Activated CD8-positive, alpha-beta T cell treated with anti-CD3 and anti-CD28 coated beads for 36 hours (primary cell): Measurements from ENCODE around the gene INKA2. TPM values are rescaled to one million over a fixed set of nuclear protein-coding genes. Genes with fewer than 3 reads are reported as not detected.

Source experiments
- ATAC-seq: fragments of 200-7000 bp; cut with Tn5 transposase; one replicate; pipeline ENCODE4 v1.10.0; 2021; ENCODE audit warnings: mild to moderate bottlenecking, moderate library complexity
- CTCF ChIA-PET: fragments of 350-600 bp; sonication (Branson Sonifier 250); formaldehyde crosslinking; loops from one replicate; lab custom pipeline; 2021; ENCODE audit warnings: antibody characterized with exemption; lab: Charles Lee
- POLR2A ChIA-PET: fragments of 350-600 bp; sonication (Branson Sonifier 250); formaldehyde crosslinking; loops from one replicate; lab custom pipeline; 2021; ENCODE audit warnings: antibody characterized with exemption; lab: Charles Lee
- DNase-seq: peaks from one replicate; pipeline ENCODE4 v3.0.0-alpha.2; 2020
- H3K27ac Mint-ChIP-seq: one replicate; pipeline ENCODE4 v1.8.0; 2021; ENCODE audit warnings: mild to moderate bottlenecking, mixed read lengths
- H3K27me3 Mint-ChIP-seq: one replicate; pipeline ENCODE4 v1.8.0; 2021; ENCODE audit warnings: mixed read lengths
- H3K36me3 Mint-ChIP-seq: one replicate; pipeline ENCODE4 v1.8.0; 2021; ENCODE audit warnings: low read depth, mixed read lengths
- H3K4me1 Mint-ChIP-seq: one replicate; pipeline ENCODE4 v1.8.0; 2021; ENCODE audit warnings: low read depth, mixed read lengths
- H3K4me3 Mint-ChIP-seq: one replicate; pipeline ENCODE4 v1.8.0; 2021; ENCODE audit warnings: mild to moderate bottlenecking, moderate library complexity, mixed read lengths
- H3K9me3 Mint-ChIP-seq: one replicate; pipeline ENCODE4 v1.8.0; 2021; ENCODE audit warnings: mixed read lengths
- CTCF ChIP-seq: fragments of 200-600 bp; IDR thresholded peaks from one replicate; pipeline ENCODE4 v1.8.0; 2022; ENCODE audit warnings: antibody characterized with exemption, mild to moderate bottlenecking
- intact Hi-C: fragments of 100-400 bp; cut with micrococcal nuclease; formaldehyde crosslinking; loops from one replicate; pipeline ENCODE4 v1.10.0; 2022
- total RNA-seq, 2 experiments: library from RNA; stranded (reverse); gene quantifications; one replicate each; pipeline ENCODE4 v1.2.3, GENCODE V29; 2021

Gene INKA2
- total RNA-seq, 2 experiments from 2014 or later = 1.7 to 2.3 TPM

GRCh38 chr1:111739925-111740765 lies 950 bp upstream of the INKA2 start:
- CTCF ChIA-PET = interaction anchor here (1.4 to 5.1 kb wide), 6 partner anchors 11 to 232 kb away, joined by 5 to 47 read pairs (median 8); no protein-coding TSS in a partner anchor
- peaks cover 13% of the 10 kb centered on the region for H3K4me1 Mint-ChIP-seq
- no peak for ATAC-seq
- no peak for TF ChIP-seq CTCF
- intact Hi-C loops = loop anchor here (10.0 kb wide), 1 partner anchor 525 kb away; no protein-coding TSS in a partner anchor
- peak overlapping the region; percentile 82 for H3K4me3 Mint-ChIP-seq
- H3K27ac Mint-ChIP-seq = no peak overlapping the region
- peak; percentile 23 for DNase-seq
- POLR2A ChIA-PET = interaction anchor here (0.9 to 2.9 kb wide), 3 partner anchors 11 to 232 kb away, joined by 3 to 11 read pairs (median 8); no protein-coding TSS in a partner anchor
- peaks cover 34% of the 10 kb centered on the region for H3K27me3 Mint-ChIP-seq
- no peaks in the 10 kb centered on the region for H3K36me3 Mint-ChIP-seq
- no peaks in the 10 kb centered on the region for H3K9me3 Mint-ChIP-seq

- DNase-seq = peak; percentile 59
- peak; percentile 59 for ATAC-seq
- Mint-ChIP-seq H3K4me3 (peak overlapping the region; percentile 82), H3K36me3 (no peaks in the 10 kb centered on the region), H3K27ac (peak overlapping the region; percentile 75), H3K27me3 (peaks cover 33% of the 10 kb centered on the region), H3K4me1 (peaks cover 13% of the 10 kb centered on the region), H3K9me3 (no peaks in the 10 kb centered on the region)
- ChIA-PET CTCF (interaction anchor here (0.8 to 5.1 kb wide), 11 partner anchors 9 to 231 kb away, joined by 3 to 47 read pairs (median 5); no protein-coding TSS in a partner anchor), POLR2A (interaction anchor here (0.9 to 2.9 kb wide), 9 partner anchors 9 to 286 kb away, joined by 3 to 11 read pairs (median 4); no protein-coding TSS in a partner anchor)
- intact Hi-C loops = no loop called here
- no peak for TF ChIP-seq CTCF
Observed at GRCh38 chr1:111738436-111739193, 580 bp downstream of the INKA2 start.

GRCh38 chr1:111738133-111738435 lies 1.1 kb downstream of the INKA2 start:
- Mint-ChIP-seq H3K4me1 (peaks cover 13% of the 10 kb centered on the region), H3K36me3 (no peaks in the 10 kb centered on the region), H3K27ac (peak overlapping the region; percentile 6), H3K4me3 (peak overlapping the region; percentile 82), H3K9me3 (no peaks in the 10 kb centered on the region), H3K27me3 (peaks cover 33% of the 10 kb centered on the region)
- TF ChIP-seq CTCF = no peak
- ATAC-seq (no peak), DNase-seq (no peak)
- ChIA-PET CTCF (interaction anchor here (0.9 to 5.1 kb wide), 6 partner anchors 9 to 226 kb away, joined by 3 to 47 read pairs (median 10); no protein-coding TSS in a partner anchor), POLR2A (interaction anchor here (1.0 to 2.9 kb wide), 7 partner anchors 9 to 286 kb away, joined by 3 to 11 read pairs (median 4); no protein-coding TSS in a partner anchor)
- intact Hi-C loops = no loop called here

- no peak for TF ChIP-seq CTCF
- H3K9me3 Mint-ChIP-seq = no peaks in the 10 kb centered on the region
- POLR2A ChIA-PET = interaction anchor here (0.7 to 2.9 kb wide), 7 partner anchors 8 to 25 kb away, joined by 3 to 11 read pairs (median 6); no protein-coding TSS in a partner anchor
- CTCF ChIA-PET = interaction anchor here (0.7 to 5.1 kb wide), 7 partner anchors 10 to 35 kb away, joined by 3 to 47 read pairs (median 5); no protein-coding TSS in a partner anchor
- H3K4me1 Mint-ChIP-seq = peaks cover 13% of the 10 kb centered on the region
- no peak for ATAC-seq
- peaks cover 30% of the 10 kb centered on the region for H3K27me3 Mint-ChIP-seq
- DNase-seq = no peak
- H3K4me3 Mint-ChIP-seq = peak overlapping the region; percentile 82
- intact Hi-C loops = no loop called here
- peak overlapping the region; percentile 6 for H3K27ac Mint-ChIP-seq
- no peaks in the 10 kb centered on the region for H3K36me3 Mint-ChIP-seq
Observed at GRCh38 chr1:111737216-111738132, 1.7 kb downstream of the INKA2 start.
